ENCODE results near the gene SLC5A10. TPM values are rescaled to one million over a fixed set of nuclear protein-coding genes. Genes with fewer than 3 reads are reported as not detected.
A peak's percentile ranks its signal among the peaks of the same experiment; 100 is the strongest.

The SLC5A10 gene
- total RNA-seq, 6 experiments from 2014 or later = not detected

DNA sequence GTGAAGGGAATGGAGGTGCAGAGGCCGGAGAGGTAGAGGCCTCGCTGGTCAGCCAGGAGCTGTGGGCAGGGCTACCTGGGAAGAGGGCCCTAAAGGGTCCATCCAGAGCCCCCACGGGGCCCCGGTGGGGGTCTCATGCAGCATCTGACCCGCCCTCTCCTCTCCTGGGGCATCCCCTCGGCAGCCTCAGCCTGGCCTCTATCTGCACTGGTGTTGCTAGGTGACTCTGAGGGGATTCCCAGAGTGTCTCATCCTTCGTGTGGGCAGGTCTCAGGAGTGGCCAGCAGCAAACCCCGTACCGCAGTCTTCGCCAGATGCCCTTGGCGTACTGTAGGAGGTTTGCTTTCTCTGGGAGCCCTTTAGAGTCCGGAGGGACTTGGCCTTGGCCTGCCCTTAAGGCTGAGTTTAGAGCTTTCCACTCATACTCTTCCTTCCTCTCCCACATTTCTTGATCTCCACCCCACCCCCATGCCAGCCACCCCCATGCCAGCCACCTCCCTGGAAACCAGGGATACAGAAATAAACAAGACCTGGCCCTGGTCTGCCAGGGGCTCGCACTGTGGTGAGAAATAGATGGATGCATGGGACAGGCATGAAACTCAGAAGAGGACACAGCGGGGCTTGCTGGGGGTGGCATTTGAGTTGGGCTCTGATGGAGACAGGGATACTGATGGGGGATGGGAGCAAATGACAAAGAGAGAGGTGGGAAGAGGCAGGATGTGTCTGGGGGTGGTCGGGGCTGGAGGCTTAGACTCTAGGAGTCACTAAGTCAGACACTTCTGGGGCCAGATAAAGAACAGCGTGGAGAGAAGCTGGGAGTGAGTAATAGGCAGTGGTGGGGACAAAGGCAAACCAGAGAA, 9.9 kb downstream of the SLC5A10 start:
- no peak overlapping the region for H3K4me3 Mint-ChIP-seq
- no peaks in the 10 kb centered on the region for H3K36me3 Mint-ChIP-seq (ENCODE audit: low read depth)
- TF ChIP-seq, protein P1, sequence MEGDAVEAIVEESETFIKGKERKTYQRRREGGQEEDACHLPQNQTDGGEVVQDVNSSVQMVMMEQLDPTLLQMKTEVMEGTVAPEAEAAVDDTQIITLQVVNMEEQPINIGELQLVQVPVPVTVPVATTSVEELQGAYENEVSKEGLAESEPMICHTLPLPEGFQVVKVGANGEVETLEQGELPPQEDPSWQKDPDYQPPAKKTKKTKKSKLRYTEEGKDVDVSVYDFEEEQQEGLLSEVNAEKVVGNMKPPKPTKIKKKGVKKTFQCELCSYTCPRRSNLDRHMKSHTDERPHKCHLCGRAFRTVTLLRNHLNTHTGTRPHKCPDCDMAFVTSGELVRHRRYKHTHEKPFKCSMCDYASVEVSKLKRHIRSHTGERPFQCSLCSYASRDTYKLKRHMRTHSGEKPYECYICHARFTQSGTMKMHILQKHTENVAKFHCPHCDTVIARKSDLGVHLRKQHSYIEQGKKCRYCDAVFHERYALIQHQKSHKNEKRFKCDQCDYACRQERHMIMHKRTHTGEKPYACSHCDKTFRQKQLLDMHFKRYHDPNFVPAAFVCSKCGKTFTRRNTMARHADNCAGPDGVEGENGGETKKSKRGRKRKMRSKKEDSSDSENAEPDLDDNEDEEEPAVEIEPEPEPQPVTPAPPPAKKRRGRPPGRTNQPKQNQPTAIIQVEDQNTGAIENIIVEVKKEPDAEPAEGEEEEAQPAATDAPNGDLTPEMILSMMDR (IDR thresholded peaks at IDR 0.05) = no peak
- no peaks in the 10 kb centered on the region; the same call in 1 of the 2 replicates for H3K27me3 Mint-ChIP-seq (ENCODE audit: insufficient read depth)
- H3K4me1 Mint-ChIP-seq (ENCODE audit: low read depth) = peaks cover 38% of the 10 kb centered on the region
- H3K9me3 Mint-ChIP-seq = no peaks in the 10 kb centered on the region
- peak overlapping the region; percentile 77 for H3K27ac Mint-ChIP-seq
- DNase-seq = no peak

DNA sequence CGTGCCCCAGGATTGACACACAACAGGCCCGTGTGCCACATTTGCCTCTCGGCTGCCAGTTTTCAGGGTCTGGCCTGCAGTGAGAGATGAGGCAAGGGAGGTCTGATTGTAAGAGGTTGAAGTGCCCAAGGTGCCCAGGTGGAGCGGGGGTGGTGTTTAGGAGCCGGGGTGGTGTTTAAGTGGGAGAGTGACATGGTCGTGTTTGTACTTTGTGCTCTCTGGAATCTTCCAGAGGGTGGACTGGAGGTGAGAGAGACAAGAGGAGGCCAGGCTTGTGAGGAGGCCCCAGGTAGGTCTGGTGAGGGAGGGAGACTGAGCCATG, 10.5 kb downstream of the SLC5A10 start:
- peaks cover 4% of the 10 kb centered on the region for H3K27me3 Mint-ChIP-seq (ENCODE audit: insufficient read depth)
- peaks cover 38% of the 10 kb centered on the region for H3K4me1 Mint-ChIP-seq (ENCODE audit: low read depth)
- no peaks in the 10 kb centered on the region for H3K9me3 Mint-ChIP-seq
- H3K4me3 Mint-ChIP-seq = no peak overlapping the region
- H3K36me3 Mint-ChIP-seq (ENCODE audit: low read depth) = no peaks in the 10 kb centered on the region
- TF ChIP-seq, protein P1 (IDR thresholded peaks at IDR 0.05) = no peak
- DNase-seq = no peak
- H3K27ac Mint-ChIP-seq = peak overlapping the region; percentile 77

DNA sequence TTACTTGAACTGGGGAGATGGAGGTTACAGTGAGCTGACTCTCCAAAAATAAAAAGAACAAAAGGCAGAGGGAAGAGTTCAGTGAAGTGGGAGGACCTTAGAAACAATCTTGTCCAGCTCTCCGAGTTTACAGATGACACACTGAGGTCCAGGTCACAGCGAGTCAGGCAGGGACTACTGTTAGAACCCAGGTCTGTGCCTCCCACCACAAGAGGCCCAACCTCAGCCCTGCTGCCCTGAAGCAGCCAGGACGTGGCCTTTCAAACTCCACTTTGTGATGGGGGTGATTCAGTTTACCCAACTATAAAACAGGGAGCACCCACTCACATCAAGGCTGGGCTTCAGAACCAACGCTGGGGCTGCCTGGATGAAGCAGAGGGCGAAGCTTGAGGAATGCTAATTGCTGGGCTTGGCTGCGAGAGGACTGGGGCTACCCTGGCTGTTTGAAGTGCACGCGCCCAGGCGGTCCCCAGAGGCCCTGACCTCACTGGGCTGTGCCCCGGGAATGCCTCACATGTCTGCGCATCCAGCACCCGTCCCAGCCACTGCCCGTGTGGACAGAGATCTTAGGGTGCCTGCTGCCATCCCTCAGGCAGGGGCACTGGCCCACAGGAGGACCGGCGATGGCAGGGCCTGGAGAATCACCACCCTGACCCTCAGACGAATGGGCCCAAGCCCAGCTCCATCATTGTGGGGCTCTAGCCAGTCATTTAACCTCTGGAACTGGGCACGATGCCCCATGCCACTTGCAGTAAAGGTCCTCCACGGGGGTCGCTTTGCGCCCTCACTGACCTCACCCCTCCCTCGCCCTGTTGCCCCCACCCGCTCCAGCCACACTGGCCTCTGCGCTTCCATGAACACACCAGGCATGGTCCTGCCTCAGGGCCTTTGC, 11.4 kb downstream of the SLC5A10 start:
- TF ChIP-seq, protein P1 (IDR thresholded peaks at IDR 0.05) = no peak
- Mint-ChIP-seq H3K4me3 (no peak overlapping the region), H3K27me3 (ENCODE audit: insufficient read depth) (peaks cover 4% of the 10 kb centered on the region), H3K9me3 (no peaks in the 10 kb centered on the region), H3K27ac (peak overlapping the region; percentile 77), H3K36me3 (ENCODE audit: low read depth) (no peaks in the 10 kb centered on the region), H3K4me1 (ENCODE audit: low read depth) (peaks cover 38% of the 10 kb centered on the region)
- DNase-seq = peak; percentile 36

DNA sequence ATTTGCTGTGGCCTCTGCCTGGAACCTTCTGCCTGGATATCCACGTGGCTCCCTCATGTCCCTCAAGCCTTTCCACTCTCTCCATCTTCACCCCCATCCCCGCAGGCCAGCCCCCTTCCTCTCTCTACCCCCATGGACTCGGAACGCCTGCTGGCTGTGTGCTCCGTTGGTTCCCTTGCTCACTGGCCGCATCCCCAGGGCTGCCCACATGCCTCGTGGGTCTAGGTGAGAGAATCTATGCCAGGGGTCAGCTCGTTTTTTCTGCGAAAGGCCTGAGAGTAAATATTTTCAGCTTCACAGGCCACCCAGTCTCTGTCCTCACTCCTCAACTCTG, 12.0 kb downstream of the SLC5A10 start:
- Mint-ChIP-seq H3K27ac (peak overlapping the region; percentile 31; the same call in 1 of the 2 replicates), H3K27me3 (ENCODE audit: insufficient read depth) (peaks cover 4% of the 10 kb centered on the region), H3K9me3 (no peaks in the 10 kb centered on the region), H3K4me3 (no peak overlapping the region), H3K4me1 (ENCODE audit: low read depth) (peaks cover 38% of the 10 kb centered on the region), H3K36me3 (ENCODE audit: low read depth) (no peaks in the 10 kb centered on the region)
- TF ChIP-seq, protein P1 (IDR thresholded peaks at IDR 0.05) = no peak
- no peak for DNase-seq

DNA sequence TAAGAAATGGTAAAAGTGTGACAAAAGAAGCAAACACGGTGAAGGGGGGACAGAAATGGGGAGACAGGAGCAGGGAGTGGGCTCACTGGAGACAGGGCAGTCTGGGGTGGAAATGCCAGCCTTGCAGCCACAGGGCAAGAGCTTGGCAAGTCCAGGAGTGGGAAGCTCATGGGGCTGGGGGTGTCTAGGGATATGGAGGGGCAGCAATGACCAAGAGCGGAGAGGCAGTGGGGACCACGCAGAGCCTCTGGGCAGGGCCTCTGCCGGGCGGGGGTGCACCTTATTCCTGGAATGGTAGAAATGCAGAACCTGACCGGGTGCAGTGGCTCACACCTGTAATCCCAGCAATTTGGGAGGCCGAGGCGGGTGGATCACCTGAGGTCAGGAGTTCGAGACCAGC, 12.6 kb downstream of the SLC5A10 start:
- H3K27ac Mint-ChIP-seq = no peak overlapping the region
- no peak overlapping the region for H3K4me3 Mint-ChIP-seq
- TF ChIP-seq, protein P1 (IDR thresholded peaks at IDR 0.05) = no peak

More for the DNA sequence above, 12.6 kb downstream of the SLC5A10 start:
- H3K27me3 Mint-ChIP-seq (ENCODE audit: insufficient read depth) = peaks cover 4% of the 10 kb centered on the region
- no peaks in the 10 kb centered on the region for H3K9me3 Mint-ChIP-seq
- DNase-seq = no peak
- H3K4me1 Mint-ChIP-seq (ENCODE audit: low read depth) = peaks cover 40% of the 10 kb centered on the region
- no peaks in the 10 kb centered on the region for H3K36me3 Mint-ChIP-seq (ENCODE audit: low read depth)

All from HFFc6 (cell line).